ENCODE data around the gene FEZF2. TPM values are rescaled to one million over a fixed set of nuclear protein-coding genes. Genes with fewer than 3 reads are reported as not detected.

Gene FEZF2
- total RNA-seq (2022; extraction: Qiagen RNA extraction; ENCODE audit: low read depth) = not detected in 5 replicates

GRCh38 chr3:62373215-62373614 lies at the start of gene FEZF2:
Gene FEZF2 (minus strand): TSS chr3:62373550. CDS start chr3:62372868, 682 bp downstream.

